Femur (tissue), 1 donor: Measurements from ENCODE around the gene SPDL1.

Experiments
- DNase-seq: peaks from one replicate; pipeline ENCODE4 v3.0.0-alpha.2; 2017

Gene SPDL1, protein sequence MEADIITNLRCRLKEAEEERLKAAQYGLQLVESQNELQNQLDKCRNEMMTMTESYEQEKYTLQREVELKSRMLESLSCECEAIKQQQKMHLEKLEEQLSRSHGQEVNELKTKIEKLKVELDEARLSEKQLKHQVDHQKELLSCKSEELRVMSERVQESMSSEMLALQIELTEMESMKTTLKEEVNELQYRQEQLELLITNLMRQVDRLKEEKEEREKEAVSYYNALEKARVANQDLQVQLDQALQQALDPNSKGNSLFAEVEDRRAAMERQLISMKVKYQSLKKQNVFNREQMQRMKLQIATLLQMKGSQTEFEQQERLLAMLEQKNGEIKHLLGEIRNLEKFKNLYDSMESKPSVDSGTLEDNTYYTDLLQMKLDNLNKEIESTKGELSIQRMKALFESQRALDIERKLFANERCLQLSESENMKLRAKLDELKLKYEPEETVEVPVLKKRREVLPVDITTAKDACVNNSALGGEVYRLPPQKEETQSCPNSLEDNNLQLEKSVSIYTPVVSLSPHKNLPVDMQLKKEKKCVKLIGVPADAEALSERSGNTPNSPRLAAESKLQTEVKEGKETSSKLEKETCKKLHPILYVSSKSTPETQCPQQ

DNA sequence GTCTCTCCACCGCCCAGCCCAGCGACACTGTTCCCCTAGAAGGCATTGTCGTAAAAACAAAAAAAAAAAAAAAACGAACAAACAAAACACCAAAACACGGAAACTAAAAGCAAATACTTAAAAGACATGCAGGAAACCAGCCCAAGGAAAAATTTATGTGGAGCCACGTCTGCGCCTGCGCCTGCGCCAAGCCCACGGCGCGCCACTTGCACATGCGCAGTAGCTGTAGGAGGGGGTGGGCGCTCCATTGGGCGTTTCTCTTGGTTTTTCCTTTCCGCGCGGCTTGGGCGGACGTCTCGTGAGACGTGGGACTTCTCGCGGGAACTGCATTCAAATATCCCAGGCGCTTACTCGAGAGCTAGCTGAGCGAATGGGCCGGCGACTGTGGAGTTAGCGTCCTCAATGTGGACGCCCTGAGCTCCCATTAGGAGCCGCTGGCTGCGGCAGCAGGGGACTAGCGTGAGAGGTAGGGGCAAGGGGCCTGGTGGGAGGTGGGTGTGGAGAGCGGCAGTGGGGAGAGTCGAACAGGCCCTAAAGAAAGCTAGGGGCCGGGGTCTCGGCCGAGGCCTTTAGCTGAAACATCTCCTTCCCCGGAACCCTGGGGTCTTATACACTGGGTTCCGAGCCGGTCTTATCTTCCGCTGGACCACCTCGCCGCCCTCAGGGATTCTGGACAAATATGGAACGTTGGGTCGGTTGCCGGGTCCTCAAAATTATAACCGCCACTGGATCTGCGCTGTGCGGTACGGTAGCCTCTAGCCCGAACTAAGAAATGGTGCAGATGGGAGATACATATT lies at the start of gene SPDL1:
SPDL1 (plus strand) TSS at position 350 of the 797 bp plus-strand sequence. CDS start 4,644 bp downstream, outside the sequence.
- peak; percentile 98 for DNase-seq

DNA sequence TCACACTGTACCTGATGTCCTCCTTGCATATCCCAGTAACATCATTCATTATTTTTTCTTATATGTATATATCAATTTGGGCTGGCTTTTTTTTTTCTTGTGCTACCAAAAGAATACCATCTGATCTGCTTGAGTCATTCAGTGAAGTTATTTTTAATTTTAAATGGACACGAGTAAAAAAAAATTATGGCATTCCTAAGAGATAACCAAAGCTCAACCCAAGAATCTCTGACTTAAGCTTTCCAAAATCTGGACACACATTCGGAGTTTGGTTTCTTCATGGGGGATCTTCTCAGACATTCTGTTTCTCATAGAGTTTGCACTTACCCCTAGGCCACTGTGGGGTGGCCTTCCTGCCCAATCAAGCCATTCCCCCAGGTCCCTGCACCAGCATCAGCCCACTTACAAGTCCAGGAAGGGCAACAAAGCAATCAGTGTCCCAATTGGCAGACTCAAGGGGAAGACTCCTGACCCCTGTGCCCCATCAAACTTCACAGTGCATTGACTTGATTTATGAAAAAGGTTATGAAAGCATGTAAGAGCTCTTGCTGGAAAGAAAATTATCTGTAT lies 49.2 kb upstream of the SPDL1 start:
- no peak for DNase-seq

DNA sequence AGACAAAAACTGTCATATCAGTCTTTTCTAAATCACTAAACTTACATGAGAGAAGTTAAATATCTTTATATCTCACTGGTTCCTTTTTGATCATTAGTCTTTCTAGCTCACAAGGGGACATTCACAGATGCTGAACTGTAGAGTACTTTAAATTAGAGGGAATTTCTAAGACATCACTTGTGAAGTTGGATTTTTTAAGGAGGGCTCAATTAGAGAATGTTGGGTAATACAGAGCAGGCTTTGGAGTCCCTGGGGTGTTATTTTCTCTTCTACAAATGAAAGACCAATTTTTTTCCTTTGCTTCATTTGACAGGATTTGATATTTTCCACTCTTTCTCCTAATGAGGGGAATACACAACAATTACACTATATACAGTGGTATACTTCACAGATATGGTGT lies 48.6 kb upstream of the SPDL1 start:
- no peak for DNase-seq

DNA sequence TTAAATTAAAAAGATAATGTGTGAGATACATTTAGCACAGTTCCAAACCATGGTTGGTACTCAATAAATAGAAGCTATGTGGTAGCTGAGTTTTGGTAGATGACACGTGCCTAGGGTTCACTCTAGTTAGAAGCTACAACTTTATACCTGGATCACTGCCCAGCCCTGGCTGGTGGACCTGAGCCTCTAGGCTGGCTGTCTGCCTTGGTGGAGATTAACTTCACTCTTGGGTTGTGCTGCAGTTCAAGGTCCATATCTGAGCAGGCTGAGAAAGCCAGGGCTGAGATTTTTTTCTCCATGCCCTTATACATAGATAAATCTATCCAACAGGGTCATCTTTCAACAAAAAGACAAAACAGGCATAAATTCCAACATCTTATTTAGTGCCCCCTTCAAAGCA lies 44.6 kb upstream of the SPDL1 start:
- no peak for DNase-seq

DNA sequence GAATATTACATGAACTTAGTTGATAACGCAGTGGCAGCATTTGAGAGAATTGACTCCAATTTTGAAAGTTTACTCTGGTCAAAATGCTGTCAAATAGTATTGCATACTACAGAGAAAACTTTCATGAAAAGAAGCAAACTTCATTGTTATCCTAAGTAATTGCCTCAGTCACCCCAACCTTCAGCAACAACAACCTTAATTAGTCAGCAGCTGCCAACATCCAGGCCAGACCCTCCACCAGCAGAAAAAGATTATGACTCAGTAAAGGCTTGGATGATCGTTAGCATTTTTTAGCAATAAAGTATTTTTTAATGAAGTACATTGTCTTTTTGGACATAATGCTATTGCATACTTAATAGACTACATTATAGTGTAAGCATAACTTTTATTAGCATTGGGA lies 40.8 kb upstream of the SPDL1 start:
- DNase-seq: no peak

DNA sequence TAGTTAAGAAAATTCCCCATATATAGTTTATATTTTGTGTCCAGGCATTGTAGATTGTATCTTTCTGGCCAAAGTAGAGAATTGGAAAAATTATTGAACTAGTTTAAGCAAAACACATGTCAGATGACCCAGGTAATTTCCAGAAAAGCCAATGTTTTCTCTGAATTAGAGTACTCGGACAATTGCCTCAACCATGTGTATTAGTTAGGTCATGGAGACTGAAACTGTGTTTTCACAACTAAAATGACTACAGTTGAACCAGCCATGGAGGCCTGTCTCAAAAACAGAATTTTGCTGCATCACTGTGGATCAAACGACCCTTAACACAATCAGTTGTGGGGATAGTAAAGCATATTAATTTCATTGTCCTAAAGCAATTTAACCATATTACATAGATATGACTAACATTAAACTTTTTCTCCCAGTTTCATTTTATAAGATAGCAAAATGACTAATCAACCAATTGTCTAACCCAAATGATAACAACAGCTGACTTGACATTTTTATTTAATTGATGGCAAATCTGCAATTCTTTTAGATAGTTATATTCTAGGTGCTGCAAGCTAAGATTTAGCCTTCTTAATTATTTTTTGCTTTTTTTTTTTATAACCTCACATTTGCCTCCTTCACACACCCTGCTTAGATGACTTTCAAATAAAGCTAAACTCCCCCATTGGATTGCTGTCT lies 39.2 kb upstream of the SPDL1 start:
- no peak for DNase-seq

DNA sequence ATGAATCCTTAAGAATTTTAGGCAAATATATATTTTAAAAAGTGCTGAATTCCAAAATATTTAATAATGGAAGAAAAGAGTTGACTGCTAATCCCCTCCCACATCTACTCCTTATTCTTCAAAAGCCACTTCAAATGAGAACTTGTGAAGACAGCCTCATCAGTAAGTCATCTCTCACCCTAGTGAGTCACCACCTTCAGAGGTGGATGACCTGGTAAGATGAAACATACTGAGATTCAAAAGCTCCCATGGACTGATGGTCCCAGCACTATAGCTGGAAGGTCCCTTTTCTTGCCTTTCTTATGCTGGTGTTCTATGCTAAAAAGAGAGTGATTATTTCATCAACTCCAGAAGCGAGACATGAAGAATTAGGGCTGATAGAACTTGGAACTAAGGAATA lies 37.8 kb upstream of the SPDL1 start:
- DNase-seq: no peak

DNA sequence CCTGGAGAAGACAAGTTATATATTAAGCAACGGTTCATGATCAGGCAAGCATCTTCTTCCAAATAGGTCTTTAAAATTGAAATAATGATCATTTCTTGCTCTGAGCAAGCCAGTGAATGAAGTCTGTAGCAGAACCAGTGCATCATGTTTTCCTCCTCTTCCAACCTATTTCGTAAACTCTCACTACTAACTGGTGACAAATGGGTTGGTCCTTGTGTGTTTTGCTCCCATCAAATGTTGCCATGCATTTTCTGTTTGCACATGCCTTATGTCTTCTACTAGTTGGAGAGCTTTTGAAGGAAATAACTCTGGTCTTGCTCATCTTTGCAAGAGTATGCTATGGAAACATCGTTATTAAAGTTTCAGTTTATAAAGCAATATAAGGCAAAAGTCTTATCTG lies 37.2 kb upstream of the SPDL1 start:
- no peak for DNase-seq

DNA sequence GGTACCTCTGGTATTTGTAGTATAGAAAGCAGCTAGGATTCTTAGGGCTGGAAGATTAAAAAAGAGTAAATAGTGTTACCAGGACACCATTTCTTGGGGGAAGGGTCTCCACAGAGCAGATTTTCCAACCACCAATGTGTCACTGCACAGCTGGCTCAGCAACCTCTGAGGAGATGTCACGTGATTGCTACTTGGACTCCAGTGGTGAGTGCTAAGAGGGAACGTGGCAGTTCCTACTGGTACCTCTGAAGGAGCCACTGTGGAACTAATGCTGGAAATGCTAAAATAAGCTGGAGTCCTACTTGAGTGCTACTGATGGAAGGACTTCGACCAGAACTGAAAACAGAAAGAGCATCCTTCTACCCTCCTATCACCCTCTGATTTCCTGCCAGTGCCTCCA lies 36.1 kb upstream of the SPDL1 start:
- DNase-seq: peak; percentile 35

DNA sequence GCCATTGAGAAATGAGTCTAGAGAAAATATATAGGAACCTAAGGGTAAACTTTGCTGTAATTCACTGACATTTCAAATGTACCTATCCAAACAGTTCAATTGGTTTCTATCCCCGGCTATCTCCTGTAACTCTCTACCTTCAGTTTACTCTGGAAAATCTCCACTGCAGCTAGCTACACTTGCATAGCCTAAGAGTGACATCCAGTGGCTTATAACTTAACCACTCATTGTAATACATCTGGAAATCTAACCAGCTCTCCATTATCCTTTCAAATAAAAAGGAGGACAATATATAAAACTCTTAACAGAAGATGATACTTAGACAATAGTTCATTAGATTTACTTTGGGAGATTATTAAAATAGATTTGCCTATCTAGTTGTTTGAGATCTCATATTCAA lies 35.3 kb upstream of the SPDL1 start:
- DNase-seq: no peak

DNA sequence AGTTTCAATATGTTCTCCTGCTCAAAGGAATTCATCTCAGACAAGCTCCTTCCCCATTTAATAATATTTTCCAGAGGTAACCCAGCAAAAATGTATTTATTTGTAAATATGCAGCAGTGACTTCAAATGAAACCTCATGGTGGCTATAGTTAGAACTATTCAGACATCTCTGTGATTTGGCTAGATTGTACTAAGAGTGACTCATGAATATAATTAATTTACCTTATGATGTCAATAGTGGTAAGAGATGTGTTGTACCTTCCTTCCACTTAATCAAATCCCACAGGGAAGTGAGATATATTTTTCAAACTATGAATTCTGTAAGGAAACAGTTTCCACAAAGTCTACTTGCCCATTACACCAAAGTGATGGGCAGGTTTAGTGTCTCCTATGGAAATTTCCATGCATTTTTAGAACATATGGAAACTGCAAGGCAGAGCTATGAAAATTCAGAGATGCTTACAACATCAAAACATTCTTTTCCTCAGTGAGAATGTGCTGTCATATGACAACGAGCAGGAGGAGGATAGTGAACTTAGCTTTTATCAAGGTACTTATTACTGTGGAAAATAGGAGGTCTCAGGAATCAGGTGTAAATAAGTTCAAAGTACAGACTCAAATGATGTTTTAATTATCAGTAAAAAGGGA lies 34.0 kb upstream of the SPDL1 start:
- no peak for DNase-seq

DNA sequence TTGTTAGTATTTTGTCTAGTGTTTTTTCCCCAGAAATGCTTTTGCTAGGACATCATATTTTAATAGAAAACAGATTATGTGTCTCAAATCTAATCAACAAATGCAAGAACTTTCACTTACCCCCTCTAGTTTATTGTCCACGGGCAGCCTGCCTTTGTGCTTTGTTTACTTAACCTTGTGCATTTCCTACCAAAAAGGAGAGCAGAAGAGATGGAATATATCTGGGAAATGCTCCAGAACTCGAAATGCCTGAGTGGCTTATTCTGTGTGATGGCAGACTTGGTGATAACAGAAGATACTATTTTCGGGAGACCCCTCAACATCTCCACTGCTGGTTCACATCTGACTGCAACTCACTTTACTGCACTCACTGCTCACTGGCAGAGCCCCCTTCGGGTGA lies 33.3 kb upstream of the SPDL1 start:
- DNase-seq: no peak

DNA sequence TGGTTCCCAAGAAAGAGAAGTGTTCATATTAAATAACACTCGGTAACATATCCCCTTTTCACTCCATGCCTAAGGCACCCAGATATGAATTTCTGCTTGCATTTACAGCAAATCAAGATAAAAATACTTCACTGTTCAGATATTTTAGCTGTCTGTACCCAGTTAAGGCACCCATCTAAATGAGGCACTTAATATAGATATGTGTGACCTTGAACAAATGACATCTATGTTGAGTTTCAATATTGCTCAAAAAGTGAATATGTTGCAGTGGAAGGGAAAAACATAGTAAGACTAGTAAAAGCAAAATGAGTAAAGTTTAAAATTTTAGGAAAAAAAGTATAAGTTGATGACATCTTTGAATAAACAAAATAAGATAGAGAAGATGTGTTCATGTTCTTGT lies 32.4 kb upstream of the SPDL1 start:
- DNase-seq: no peak

DNA sequence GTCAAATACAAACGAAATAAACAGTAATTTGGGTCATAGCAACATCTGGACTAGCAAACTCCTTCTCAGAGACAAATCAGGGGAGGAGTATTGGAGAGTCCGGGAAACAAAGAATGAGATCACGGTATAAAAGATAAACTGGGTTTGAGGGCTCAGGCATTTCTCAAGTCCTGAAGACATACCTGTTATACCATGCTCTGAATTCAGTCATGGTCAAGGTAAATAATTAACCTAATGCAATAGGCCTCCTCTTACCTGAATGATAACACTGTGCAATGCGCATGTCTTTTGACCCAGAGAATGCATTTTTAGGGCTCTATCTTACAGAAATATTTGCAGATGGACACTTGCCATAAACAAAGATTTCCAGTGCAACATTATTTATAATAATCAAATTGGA lies 31.9 kb upstream of the SPDL1 start:
- DNase-seq: no peak

DNA sequence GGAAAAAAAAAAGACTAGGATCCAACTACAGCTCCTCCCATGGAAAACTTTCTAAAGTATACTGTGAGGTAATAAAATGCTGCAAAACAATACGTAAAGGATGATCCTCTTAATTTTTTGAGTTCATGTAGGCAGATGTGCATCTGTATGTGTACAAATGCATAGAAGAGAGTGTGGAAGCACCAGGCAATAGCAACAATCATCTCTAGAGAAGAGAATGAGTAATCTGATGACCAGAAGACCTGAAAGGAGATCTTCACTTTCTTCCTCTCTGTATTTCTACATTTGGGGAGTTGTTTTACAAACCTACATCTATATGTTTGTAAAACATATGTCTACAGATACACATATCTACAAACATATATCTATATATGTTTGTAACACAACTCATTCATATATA lies 29.3 kb upstream of the SPDL1 start:
- no peak for DNase-seq

DNA sequence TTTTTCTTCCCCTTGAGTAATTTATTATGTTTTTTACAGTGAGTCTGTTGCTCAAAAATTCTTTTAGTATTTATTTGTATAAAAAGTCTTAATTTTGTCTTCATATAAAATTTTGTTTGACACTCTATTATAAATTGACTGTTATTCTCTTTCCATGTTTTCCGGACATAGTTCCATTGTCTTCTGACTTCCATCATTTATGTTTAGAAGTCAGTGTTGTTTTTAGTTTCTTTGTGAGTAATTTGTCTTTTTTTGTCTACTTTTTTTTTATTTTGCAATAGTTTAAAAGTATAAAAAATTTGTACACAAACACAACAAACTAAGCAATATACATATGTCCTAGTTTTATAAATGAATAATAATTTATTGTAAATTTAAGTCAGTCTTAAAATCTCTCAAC lies 25.7 kb upstream of the SPDL1 start:
- DNase-seq: no peak

DNA sequence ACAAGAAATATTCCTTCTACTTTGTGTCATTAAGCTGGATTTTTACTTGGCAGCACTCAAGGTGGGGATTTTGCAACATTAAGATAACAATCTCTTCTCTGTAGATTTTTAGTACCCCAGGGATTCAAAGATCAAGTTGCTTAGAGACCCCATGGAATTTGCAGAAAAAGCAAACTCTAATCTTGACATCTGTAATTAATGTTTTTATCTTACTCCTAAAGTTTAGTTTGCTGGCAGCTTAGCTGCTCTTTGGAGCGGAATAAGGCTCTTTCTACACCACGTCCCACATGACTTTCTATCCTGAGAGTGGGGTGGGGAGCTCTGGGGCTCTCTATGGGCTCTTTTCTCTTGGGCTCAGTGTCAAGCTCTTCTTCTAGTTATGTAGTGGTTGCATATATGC lies 21.7 kb upstream of the SPDL1 start:
- DNase-seq: no peak

DNA sequence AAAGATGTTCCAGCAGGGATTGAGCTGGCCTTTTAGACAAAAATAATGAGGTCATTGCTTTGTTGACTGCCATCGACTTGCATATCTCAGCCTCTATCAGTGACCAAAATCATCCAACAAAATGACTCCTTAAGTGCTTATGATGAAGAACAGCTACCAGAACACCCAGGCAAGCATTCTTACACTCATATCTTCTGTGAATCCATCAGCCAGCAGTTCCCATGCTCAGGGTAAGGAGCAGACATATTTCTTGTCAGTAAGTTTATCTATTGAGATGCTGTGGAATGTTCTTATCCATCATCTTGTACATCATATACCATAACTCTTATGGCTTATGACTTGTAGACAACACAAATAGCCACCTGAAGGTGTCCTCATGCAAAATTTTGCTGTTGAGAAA lies 20.2 kb upstream of the SPDL1 start:
- DNase-seq: no peak

DNA sequence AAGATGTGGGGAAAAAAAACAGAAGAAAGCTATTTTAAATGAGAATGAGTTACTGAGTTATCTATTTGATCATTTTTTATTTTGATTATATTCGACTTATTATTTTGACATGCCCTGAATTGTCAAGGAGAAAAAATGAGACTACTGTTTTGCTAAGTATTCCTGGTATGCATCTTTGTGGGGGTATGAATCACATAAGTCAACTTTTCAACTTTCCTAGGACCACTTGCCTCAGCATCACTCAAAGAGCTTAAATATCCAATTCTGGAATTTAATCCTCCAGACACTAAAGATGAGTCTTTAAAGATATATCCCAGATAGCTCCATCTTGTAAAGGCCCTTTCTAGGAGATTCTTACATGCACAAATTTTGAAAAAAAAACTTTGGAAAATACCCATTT lies 17.4 kb upstream of the SPDL1 start:
- DNase-seq: no peak

DNA sequence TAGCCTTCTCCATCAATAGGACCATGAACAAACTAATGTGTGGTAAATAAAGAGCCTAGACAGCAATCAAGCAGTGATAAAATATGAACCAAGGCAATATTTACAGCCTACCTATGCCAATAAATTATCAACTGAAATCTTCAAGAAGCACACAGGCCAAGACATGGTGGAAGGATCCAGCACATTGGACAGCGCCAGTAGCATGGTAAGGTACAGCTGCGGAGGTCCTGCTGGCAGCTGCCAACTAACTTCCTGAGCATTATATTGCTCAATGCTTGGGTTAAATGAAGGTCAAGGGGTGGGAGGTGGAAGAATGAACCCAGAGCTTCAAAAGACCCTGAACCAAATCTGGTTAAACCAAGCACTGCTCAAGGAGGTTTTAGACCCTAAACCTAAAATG lies 16.5 kb upstream of the SPDL1 start:
- peak; percentile 23 for DNase-seq

DNA sequence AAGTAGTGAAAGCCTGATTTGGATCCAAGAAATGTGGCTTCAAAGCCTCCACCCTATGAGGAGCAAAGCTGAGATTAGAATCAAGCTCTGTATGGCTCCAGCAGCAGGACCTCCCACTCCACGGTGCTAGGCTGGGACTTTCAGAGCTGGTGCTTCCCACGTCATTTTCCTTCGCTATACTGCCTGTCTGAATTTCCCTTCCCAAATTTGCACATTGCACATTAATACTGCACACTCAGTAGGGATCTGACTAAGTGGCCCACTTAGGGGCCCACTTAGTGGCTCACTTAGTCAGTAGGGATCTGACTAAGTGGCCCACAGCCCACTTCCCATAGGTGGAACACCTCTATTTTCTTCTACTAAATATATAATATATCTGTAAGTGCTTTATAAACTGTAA lies 14.1 kb upstream of the SPDL1 start:
- no peak for DNase-seq

DNA sequence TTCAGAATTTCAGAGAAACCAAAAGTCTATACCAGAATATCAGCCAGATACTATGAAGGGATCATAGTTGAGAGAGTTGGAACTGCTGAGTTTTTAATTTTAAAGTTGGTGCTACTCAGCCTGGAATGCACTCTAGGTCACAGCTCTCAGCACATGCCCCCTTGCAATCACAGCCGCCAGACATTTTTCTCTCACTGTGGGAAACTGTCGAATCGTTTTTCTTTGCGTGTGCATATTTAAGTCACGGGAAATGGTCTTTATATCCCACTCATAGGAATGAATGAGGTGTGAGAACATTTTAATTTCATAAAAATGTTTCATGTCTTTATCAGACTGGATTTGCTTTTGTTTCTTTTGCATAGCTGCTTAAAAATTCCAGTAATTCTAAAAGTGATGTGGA lies 12.2 kb upstream of the SPDL1 start:
- no peak for DNase-seq
